H1 (cell line): ENCODE results near the gene OBSCN. TPM values are rescaled to one million over a fixed set of nuclear protein-coding genes. Genes with fewer than 3 reads are reported as not detected.

ENCODE experiments used
- CHD7 ChIP-seq: fragments of 300-600 bp; sonication (generic); IDR thresholded peaks from 2 replicates; pipeline ENCODE4 v1.7.1; 2012; ENCODE audit warnings: low read length, moderate library complexity, mild to moderate bottlenecking, inconsistent platforms; ENCODE audit not compliant: insufficient replicate concordance
- JUND ChIP-seq: IDR thresholded peaks from 2 replicates; pipeline ENCODE4 v1.6.1; 2011; ENCODE audit warnings: mild to moderate bottlenecking, improper control_type of control experiment, low read length
- KDM4A ChIP-seq: IDR thresholded peaks from one replicate; pipeline ENCODE4 v1.7.1; 2012; ENCODE audit warnings: low read depth, mild to moderate bottlenecking, moderate library complexity, low read length, inconsistent platforms; ENCODE audit not compliant: severe bottlenecking
- NANOG ChIP-seq: IDR thresholded peaks from 2 replicates; pipeline ENCODE4 v1.6.1; 2011; ENCODE audit warnings: low read length, low read depth, mild to moderate bottlenecking, inconsistent platforms; ENCODE audit not compliant: insufficient read depth, poor library complexity, severe bottlenecking
- NRF1 ChIP-seq: IDR thresholded peaks from 2 replicates; pipeline ENCODE4 v1.6.1; 2011; ENCODE audit warnings: mild to moderate bottlenecking, low read depth, low read length, improper control_type of control experiment
- POLR2AphosphoS5 ChIP-seq: IDR thresholded peaks from 2 replicates; pipeline ENCODE4 v1.6.1; 2011; ENCODE audit warnings: low read depth, low read length
- polyA plus RNA-seq, 7 experiments: library from polyadenylated mRNA; depleted of rRNA in 3 of 7; stranded (reverse) in 5 of 7; unstranded in 2 of 7; fragments of >200 nt in 5 of 7; fragments of 200-250 nt in 2 of 7; gene quantifications; 1 replicate in 5 of 7; 2 replicates in 1 of 7; 4 replicates in 1 of 7; pipeline versions ENCODE4 v1.2.1 to v1.2.3, GENCODE V29; 2011 to 2013; ENCODE audit warnings: missing spikeins in 2 of 7, mixed read lengths in 2 of 7
- total RNA-seq: library from RNA; stranded (reverse); fragmentation: NEBNext Ultra II Directional; extraction: Animal tissue kit (Norgen Biotek cat#: 25700); gene quantifications from 2 replicates; pipeline ENCODE4 v1.2.1, GENCODE V29; 2021

OBSCN gene
- total and polyA plus RNA-seq, 2 of the 8 experiments (the other 6 are each of a cell fraction or from before 2014, with no cell fraction given), result 7.5 to 28.4 TPM

DNA sequence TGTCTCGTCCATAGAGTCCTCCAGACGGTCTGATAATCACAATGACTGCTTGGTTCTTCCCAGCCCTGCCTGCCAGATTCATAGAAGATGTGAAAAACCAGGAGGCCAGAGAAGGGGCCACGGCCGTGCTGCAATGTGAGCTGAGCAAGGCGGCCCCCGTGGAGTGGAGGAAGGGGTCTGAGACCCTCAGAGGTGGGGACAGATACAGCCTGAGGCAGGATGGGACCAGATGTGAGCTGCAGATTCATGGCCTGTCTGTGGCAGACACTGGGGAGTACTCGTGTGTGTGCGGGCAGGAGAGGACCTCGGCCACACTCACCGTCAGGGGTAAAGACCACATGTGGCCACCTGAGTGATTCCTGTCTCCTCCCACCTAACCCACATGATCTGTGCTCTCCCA, 86.9 kb downstream of the OBSCN start (continued):
- no peak for TF ChIP-seq CHD7
- TF ChIP-seq JUND, result no peak
- no peak for TF ChIP-seq POLR2AphosphoS5
- no peak for TF ChIP-seq NRF1
- no peak for TF ChIP-seq KDM4A
- TF ChIP-seq NANOG, result no peak
